HG02884 (cell line): ENCODE data around the gene PRXL2B.

Experiments used
- ATAC-seq: cut with Tn5 transposase; IDR thresholded peaks from one replicate; pipeline ENCODE4 v1.9.1; 2021; ENCODE audit warnings: mild to moderate bottlenecking, moderate library complexity; ENCODE audit not compliant: unreplicated experiment

The PRXL2B gene

DNA sequence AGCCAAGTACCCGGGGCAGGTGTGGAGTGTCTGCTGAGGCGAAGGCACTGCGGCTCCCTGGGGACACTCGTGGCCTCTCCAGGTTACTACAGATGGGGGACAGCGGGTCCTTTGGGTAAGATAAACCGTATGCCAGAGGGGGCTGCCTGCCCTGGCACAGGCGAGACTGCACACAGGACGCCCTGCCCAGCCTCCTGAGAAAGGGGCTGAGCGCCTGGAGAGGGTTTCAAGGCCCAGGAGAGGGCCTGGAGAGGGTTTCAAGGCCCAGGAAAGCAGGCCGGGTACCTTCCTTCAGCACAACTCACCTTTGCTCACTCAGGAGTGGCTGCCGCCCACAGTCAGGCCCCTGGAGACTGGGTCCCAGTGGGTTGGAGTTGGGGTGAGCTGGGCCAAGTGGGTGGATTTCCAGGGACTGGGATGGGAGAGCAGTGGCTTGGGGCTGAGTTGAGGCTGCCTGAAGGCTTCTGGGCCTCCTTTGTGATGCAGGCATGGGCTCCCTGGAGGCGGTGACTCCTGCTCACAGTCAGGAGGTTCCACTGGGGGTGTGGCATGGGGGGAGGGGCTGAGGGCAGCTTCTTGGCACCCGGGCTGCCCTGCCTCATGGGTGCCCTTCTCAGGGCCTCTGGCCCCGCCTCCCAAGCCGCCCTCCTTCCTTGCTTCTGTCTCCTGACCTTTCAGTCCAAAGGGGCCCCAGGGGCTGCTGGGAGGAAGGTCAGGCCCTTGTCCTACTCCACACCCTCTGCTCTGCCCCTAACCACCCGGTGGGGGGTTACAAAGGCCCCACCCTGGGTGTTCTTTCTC, 46.2 kb downstream of the PRXL2B start, which contains the start of gene MMEL1:
TSS of gene MMEL1 (minus strand) at position 456 of the 801 bp plus-strand sequence. CDS start 3,532 bp downstream, outside the sequence.
- no peak for ATAC-seq

DNA sequence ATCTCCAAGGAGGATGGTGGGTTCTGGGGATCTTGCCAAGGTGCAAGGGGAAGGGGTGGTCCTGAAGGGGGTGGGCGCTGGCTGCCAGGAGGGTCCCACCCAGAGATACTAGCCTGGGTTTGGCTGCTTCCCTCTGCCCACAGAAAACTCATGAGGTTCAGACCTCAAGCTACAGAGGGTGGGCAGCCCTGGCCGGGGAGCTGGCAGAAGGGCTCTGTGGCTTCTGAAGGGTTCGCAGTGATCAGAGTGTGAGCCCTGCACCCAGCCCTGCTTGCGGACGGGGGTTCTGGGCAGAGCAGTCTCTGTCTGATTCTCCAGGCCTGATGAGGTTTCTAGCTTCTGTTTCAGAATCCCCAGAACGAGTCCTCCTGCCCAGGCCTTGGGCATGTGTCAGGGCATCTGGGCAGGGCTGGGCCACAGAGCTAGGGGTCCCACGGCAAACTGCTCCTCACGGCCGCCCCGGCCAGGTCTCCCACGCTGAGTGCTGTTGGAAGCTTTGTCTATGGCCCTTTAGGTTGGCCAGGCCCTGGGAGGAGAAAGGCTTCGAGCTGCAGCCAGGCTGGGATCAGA, 46.9 kb downstream of the PRXL2B start:
- no peak for ATAC-seq

DNA sequence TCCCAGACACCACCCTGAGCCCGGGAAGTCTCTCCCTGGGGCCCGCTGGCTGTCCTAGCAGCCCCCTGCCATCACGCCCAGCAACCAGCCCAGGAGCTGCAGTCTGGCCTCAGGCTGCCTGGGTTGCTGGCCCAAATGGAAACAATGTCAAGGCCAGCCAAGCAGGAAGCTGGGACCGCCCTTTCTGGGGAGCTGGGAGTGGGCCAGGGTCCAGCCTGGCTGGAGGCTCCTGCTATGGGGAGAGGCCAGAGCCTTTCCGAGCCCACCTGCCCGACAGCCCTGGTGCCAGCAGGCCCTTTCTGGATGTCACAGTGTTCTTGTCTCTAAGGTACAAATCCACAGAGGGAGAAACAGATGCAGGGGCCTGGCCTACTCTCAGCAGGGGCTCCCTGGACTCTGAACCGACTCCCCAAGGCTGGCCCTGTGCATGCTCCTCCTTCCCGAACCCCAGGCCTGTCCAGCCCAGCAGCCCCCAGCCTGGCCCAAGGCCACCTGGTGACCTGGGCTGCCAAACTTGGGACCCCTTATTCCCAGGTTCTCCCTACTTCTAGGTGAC, 47.4 kb downstream of the PRXL2B start:
- no peak for ATAC-seq

DNA sequence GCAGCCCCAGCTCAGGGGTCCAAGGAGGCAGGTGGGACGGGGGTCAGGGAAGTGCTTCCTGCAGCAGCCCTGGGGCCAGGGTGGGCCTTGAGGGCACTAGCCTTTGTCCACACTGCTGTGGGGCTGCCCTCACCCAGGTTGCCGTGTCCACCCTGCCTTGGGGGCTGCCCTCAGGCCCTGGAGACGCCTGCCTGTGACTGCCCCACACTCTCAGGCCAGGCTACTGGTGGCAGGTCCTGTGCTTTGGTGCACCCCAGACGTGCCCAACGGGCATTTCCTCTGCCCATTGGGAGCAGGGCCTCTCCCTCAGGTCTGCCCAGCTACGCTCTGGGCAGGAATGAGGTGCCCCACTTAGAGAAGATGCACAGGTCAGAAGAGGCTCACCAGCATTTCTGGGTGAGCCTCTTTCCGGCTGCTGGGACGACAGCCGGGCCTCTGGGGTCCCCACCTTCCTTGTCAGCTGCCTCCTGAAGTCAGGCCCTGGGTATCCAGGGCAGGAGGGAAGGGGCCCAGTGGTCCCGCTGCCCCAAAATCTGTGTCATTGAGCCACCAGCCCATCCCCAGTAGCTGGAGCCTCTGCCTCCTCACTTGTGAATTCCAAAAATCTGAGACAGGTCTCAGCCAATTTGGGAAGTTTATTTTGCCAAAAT, 48.9 kb downstream of the PRXL2B start:
- ATAC-seq, result no peak

DNA sequence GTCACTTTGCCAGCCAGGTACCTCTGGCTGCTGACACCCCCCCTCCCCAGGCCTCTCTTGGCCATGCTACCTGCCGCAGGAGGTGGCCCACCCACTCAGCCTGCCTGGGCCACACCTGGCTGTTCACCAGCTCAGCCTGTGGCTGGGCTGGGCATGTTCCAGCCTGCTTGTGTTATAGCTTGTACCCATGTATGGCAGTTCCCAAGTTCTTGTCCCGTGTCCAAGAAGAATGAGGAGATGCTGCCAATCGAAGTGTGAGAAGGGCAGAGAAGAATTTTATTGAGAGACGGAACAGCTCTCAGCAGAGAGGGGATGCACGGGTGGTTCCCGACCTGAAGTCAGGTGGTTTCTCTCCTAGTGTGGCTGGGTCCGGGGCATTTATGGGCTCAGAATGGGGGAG, 50.2 kb downstream of the PRXL2B start:
- ATAC-seq, result no peak

DNA sequence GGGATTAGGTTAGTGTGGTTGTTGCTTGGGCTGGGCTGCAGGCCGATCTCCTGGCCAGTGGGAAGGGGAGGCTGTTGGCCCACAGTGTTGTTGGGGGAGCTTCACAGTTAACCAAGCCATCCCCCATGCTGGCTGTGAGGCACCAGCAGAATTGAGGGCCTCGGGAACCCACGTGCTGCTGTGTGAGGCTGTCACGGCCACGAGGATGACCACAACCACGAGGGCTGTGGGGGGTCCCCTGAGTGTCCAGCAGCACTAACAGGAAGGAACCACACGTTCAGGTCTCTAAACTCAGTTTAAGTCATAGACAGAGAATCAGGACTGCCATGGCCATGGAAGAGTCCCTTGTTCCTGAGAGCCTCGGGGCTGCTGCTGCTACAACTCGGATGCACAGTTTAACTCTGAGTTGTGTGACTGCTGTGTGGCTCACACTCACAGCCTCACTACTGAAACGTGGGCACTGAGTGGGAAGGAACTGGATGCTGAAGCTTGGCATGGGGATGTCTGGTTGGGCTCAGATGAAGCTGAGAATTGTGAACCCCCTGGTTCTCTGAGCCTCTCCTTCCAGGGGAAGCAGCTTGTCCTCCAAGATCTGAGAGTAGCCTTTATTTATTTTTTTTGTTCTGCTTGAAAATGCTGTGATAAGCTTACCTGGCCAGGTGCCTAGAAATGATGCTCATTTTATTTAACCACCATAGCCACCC, 51.0 kb downstream of the PRXL2B start:
- no peak for ATAC-seq

DNA sequence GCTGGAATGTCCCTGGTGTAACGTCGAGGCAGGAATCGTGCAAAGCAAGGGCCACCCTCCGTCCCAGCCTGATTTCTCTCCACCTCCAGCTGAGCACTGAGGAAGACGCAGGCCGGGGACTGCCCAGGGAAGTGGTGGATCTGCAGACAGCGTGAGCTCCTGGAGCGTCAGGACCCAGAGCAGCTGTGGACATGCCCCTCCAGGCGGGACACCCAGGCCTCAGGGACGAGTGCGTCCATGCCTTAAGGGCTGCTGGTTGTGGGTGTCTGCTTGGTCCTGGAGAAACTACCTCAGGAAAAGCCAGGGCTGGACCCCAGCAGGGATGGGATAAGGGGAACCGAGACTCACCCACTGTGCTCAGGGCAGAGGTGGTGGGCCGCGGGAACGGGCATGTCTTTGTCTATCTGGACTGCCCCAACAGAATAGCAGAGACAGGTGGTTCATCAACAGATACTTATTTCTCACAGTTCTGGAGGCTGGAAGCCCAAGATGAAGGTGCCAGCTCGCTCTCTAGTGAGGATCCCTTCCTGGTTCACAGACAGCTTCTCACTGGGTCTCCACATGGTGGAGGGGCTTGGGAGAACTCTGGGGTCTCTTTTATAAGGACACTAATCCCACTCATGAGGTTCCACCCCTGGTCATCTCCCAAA, 52.0 kb downstream of the PRXL2B start:
- ATAC-seq, result no peak

DNA sequence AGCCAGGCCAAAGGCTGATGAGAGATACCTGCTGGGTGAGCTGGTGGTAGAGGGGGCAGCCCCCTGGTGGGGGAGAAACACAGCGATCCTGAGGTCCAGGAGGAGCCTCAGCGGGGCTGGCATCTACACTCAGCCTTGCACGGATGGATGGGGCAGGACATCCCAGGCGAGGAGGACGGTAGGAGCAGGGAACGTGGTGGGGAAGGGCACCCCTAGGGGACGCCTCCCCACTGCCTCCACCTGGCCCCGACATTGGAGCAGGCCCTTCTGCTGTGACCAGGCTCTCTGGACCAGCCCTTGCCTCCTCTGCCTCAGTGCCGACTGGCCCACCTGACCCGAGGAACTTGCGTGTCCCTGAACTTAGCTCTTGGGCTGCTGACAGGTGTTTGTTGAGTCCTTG, 52.6 kb downstream of the PRXL2B start:
- ATAC-seq, result no peak

DNA sequence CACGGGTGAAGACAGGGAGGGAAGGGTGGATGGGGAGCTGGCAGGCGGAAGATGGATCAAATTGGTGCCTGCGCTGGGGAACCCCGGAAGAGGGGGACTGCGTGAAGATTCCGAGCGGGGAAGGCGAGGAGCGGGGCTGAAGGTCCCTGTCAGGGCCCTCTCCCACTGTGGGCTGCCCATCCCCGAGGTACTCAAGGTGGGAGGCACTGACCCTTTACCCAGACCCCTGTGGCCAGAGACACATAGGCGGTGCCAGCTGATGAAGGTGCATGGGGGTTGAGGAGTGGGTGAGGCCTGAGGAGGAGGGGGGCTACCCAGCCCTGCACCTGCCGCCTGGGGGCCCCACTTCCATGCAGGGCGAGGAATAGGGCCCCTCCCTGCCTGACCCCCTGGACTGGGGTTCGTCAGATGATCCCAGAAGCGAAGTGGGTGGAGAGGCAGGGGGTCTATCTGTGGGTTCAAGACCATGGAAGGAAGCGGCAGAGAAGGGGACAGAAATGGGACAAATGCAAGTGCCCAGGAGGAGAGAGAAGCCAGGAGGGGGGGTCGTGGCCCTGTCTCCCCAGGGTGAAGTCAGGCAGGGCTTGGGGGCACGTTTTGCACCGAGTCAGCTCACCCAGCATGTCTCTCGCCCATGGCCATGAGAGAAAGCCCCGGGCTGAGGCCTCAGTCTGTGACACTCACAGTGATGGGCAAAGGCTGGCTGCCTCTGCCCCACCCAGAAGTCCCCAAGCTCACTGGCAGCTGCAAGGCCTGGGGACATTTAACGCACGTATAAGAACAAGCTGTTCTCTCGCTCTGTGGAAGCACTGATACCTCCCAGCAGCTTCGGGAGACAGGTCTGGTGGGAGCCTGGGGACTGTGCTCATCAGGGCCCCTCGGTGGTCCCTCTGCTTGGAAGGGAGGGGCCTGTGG, 53.3 kb downstream of the PRXL2B start:
- ATAC-seq, result no peak

DNA sequence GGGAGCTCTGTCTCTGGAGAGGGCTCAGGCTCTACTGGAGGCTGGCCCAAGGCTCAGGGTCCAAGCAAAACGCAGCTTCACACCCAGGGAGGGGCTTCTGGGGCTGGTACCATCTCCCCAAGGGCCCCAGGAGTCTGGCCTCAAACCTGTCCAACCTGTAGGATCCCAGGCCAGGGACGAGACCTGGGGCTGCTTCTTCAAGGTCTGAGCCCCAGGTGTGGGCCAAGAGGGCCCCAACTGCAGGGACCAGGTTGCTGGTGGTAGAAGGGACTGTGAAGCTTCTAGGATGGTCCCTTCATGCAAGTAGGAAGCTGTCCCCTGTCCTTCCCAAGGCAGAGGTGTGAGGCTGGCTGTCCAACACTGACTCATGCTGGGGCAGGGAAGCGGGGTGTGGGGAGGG, 54.0 kb downstream of the PRXL2B start:
- no peak for ATAC-seq
